RWPE2 (cell line): ENCODE data around the gene GCSAM.

Source experiments
- ATAC-seq: fragments of 200-7000 bp; cut with Tn5 transposase; 3 replicates; pipeline ENCODE4 v1.9.1; 2021; ENCODE audit warnings: low read depth
- DNase-seq: peaks from one replicate; pipeline ENCODE4 v3.0.0-alpha.2; 2020; ENCODE audit warnings: low spot score
- H3K27ac ChIP-seq: fragments of 450-650 bp; 2 replicates; pipeline ENCODE4 v1.5.1; 2017; ENCODE audit warnings: mild to moderate bottlenecking; ENCODE audit not compliant: poor library complexity, severe bottlenecking
- H3K27me3 ChIP-seq: fragments of 250-450 bp; sonication (Bioruptor Pico); 2 replicates; pipeline ENCODE4 v1.5.1; 2021; ENCODE audit warnings: mild to moderate bottlenecking, moderate library complexity; ENCODE audit not compliant: insufficient read depth, poor library complexity, severe bottlenecking
- H3K36me3 ChIP-seq: fragments of 250-450 bp; sonication (Bioruptor Pico); 2 replicates; pipeline ENCODE4 v1.5.1; 2020; ENCODE audit warnings: low read depth, mild to moderate bottlenecking, moderate library complexity
- H3K4me1 ChIP-seq: fragments of 250-450 bp; sonication (Bioruptor Pico); 2 replicates; pipeline ENCODE4 v1.5.1; 2021; ENCODE audit warnings: mild to moderate bottlenecking, moderate library complexity; ENCODE audit not compliant: insufficient read depth, poor library complexity, severe bottlenecking
- H3K4me3 ChIP-seq: fragments of 250-450 bp; sonication (Bioruptor Pico); 2 replicates; pipeline ENCODE4 v1.5.1; 2021; ENCODE audit warnings: mild to moderate bottlenecking, moderate library complexity; ENCODE audit not compliant: severe bottlenecking
- H3K9me3 ChIP-seq: fragments of 250-450 bp; sonication (Bioruptor Pico); 2 replicates; pipeline ENCODE4 v1.5.1; 2021; ENCODE audit warnings: mild to moderate bottlenecking, moderate library complexity; ENCODE audit not compliant: severe bottlenecking
- CTCF ChIP-seq: fragments of 450-650 bp; IDR thresholded peaks from one replicate; pipeline ENCODE4 v1.5.1; 2017; ENCODE audit warnings: mild to moderate bottlenecking, moderate library complexity; ENCODE audit not compliant: poor library complexity, severe bottlenecking

GCSAM gene

DNA sequence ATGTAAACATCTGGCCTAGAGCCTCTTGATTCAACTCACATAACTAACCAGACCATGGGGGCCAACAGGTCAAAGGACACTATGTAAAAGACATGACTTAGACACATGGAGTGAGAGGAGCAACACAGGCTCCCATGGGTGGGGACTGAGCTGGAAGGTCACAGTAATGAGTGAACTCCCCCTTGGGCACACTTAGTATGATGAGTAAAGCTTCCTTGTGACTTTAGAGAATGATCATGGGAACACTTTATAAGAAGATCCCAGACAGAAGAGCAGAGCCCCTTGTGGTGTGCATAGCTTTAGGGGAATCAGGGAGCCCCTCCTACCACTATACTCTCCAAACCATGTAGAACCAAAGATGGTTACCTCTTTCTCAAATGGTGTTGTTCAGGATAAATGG lies 10.2 kb downstream of the GCSAM start:
- Histone ChIP-seq H3K4me1 (no peaks in the 10 kb centered on the region), H3K27ac (no peak overlapping the region), H3K9me3 (no peaks in the 10 kb centered on the region), H3K27me3 (no peaks in the 10 kb centered on the region), H3K4me3 (no peak overlapping the region), H3K36me3 (peaks cover 13% of the 10 kb centered on the region; the same call in 1 of the 2 replicates)
- no peak for ATAC-seq
- DNase-seq: no peak
- no peak for TF ChIP-seq CTCF

GRCh38 chr3:112121577-112122547 lies 11.2 kb downstream of the GCSAM start:
- no peak overlapping the region for H3K27ac ChIP-seq
- H3K36me3 ChIP-seq: peaks cover 21% of the 10 kb centered on the region
- H3K4me1 ChIP-seq: no peaks in the 10 kb centered on the region
- no peaks in the 10 kb centered on the region for H3K9me3 ChIP-seq
- H3K27me3 ChIP-seq: no peaks in the 10 kb centered on the region
- no peak overlapping the region for H3K4me3 ChIP-seq
- DNase-seq (no peak), ATAC-seq (no peak)
- TF ChIP-seq CTCF: no peak

DNA sequence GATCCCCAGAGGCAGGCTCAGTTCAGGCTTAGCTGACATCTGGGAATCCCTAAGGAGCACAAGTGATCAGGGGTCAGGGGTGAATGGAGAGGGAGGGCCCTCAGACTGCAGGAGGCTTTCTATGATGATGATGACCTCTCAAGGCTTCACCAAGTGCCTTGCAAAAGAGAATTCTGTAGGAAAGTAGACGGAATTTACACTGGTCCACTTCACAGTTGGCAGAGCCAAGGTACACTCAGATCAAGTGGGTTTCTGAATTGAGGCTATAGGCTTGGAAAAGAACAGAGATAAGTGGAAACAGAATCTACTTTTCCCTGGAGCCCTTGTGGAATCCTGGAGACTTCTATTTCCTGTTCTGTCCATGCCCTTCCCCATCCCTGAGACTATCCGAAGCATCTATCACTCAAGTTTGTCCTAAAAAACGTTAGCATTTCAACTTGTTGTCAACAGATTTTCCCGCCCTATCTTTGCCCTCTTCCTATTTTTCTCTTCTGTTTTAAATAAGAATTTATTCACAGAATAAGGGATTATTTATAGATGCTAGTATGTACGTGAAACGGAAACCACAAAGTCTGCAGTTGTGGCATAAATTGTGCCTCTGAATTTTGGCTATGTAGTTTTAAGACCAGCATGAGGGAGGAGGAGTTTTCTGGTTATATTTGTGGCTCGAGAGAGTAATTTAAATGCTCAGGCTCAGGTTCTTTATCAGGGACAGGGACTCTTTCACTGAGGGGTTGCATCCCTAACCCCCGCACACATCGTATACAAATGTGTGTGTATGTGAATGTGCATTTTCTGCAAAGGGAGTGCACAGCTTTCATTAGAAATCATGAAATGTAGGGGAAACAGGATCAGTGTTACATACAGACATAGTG lies 12.8 kb downstream of the GCSAM start:
- Histone ChIP-seq H3K4me3 (no peak overlapping the region), H3K27ac (no peak overlapping the region), H3K36me3 (peaks cover 29% of the 10 kb centered on the region), H3K27me3 (no peaks in the 10 kb centered on the region), H3K4me1 (no peaks in the 10 kb centered on the region), H3K9me3 (no peaks in the 10 kb centered on the region)
- DNase-seq (no peak), ATAC-seq (no peak)
- no peak for TF ChIP-seq CTCF

DNA sequence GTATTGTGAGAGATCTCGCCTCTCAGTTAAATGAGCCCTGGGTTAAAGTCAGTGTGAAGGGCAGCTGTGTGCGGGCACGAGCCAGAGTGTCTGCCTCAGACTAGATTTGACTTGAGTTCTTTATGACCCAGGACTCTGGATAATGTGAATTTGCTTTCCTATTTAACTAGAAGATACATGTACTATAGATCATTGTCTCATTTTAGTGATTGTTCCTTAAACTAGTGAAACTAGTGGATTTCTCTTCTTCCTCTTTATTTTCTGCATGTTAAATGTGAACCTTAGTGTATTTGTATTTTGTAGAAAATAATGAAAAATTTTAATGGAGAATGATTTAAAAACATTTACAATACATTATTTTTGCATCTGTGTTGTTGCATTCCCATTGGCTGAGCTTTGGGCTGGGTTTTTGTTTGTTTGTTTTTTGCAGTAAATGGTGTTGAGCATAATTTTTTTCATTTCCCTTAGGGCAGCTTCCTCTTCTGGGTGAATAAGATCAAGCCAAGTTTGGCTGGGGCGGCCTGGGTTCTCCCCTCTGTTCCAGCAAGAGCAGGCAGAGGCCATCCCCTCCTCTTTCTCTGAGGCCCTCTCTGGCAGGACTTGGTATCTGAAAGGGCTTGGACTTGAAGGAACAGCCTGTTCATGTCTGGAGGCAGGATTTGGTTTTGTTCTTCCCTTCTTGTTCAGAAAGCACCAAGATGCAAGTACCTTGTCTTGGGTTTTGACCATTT lies 15.0 kb downstream of the GCSAM start:
- Histone ChIP-seq H3K4me3 (no peak overlapping the region), H3K9me3 (no peaks in the 10 kb centered on the region), H3K36me3 (peaks cover 34% of the 10 kb centered on the region), H3K27ac (no peak overlapping the region), H3K27me3 (no peaks in the 10 kb centered on the region), H3K4me1 (no peaks in the 10 kb centered on the region)
- ATAC-seq: no peak
- no peak for DNase-seq
- TF ChIP-seq CTCF: no peak
